Stimulated activated CD4-positive, alpha-beta T cell treated with anti-CD3 and anti-CD28 coated beads, TNF-alpha, amount 100 ng/mL, for 48 hours (primary cell): ENCODE data around the gene EFNA4.

ENCODE experiments used
- DNase-seq, 3 donors: peaks; one replicate each; pipeline ENCODE4 v3.0.0-alpha.2; 2020; ENCODE audit warnings: low read depth in 3 of 3

EFNA4 gene

DNA sequence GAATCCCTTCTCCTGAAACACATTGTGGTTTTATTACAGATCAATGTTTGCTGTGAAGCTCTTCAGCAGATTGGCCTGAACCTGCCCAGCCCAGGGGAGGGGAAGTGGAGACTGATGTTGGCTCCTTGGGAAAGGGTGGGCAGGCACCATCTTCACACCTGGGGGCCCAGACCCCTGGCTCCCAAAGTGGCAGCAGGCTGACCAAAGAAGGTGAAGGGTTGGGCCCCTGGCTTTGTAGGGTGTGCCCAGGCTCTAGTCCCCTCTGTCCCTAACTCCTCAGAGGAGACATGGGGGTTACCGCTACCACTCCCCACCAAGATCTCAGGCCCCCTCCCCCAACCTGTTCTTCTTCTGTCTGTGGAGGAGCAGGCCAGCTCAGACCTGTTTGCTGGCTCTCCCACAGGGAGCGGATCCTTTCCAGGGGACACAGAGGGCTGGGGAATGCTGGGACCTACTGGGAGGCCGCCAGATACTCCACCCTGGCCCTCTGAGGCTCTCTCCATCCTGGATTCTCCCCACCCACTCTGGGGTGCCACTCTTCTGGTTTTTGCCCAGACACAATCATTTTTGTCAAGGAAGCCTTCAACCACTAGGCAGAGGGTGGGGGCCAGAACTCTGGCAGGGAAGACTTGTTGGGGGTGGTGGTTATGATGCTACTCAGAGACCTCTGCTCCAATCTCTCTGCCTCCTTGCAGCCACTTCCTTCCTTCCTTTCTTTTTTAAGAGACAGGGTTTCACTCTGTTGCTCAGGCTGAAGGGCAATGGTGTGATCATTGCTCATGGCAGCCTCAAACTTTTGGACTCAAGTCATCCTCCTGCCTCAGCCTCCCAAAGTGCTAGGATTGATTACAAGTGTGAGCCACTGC, 10.1 kb downstream of the EFNA4 start:
- DNase-seq = no peak

DNA sequence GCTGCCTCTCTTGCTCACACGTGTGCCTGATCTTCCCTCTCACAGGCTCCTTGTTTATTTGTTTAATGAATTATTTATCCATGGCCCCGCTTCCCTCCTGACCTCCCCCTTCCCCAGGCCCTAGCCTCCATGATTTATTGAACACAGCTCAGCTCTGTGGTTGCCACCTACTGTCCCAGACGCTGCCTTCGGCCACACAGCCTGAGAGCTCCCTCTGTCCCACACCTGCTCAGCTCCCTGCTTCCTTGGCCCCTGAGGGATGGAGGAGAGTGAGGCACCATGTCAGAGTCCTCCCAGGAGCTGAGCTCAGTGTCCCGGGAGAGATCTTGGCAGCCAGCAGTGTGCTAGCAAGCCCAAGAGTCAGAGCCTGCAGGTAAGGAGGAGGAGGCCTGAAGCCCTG, 12.0 kb downstream of the EFNA4 start:
- DNase-seq = no peak

DNA sequence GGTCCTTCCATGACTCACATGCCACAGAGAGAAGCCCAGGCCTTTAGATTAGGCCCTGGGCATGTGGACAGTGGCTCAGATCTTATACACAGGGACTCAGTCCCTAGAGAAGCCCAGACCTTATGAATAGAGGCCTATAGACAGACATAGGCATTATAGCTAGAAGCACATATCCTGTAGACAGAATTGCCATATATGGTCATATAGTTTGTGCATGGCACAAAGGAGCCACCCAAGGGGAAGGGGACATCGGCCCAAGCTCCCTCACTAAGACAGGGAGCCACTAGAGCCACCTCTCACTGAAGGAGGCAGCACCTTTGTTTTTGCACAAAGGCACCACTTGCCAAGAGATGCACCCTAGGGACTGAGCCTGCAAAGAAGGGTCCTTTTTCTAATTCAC, 12.8 kb downstream of the EFNA4 start:
- no peak for DNase-seq

DNA sequence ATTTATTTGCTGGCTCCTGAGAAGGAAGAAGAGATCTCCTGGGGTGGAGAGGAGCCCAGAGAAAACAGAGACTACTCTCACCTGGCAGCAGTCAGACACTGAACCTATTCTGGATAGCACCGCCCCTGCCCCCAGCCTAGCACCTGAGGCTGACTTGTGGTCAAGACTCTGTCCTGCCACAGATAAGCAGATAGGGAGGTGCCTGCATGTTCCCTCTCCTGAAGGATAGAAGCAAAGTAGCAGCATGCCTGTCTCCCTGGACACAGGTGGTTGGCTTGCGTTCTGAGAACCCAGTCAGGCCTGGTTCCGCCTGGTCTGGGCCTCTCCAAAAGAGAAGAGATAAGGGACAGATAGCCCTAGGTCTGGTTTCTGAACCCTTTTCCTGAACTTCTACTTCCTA, 13.8 kb downstream of the EFNA4 start:
- DNase-seq = no peak

DNA sequence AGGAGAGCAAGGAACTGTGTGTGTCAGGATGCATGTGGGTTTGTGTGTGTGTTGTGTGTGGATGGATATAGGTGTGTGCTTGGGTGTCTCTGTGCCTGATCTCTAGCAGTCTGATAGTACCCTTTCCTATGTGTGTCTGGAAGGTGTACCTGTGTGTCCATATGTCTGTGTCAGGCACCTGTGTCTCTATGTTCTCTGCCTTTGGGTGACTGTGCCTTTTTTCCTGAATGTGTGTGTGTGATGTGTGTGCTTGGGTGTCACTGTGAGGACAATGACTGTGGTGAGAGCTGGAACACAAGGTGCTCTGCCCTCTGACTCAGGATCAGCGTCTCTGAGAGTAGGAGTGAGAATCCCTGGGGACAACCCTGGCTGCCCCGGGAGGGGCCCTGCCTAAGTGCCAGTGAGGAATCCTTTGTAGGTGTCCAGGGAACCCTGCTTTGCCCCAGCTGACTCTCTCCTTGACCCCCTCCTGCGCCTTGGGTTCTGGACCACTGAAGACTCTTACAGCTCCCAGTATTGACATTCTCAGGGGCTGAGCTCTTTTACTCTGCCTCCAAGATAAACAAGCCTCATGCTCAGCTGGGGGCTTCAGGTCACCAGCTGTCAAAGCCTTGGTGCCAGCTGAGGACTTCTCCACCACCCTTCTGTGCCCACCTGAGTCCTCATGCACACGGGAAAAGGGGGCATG, 14.4 kb downstream of the EFNA4 start:
- DNase-seq = no peak

DNA sequence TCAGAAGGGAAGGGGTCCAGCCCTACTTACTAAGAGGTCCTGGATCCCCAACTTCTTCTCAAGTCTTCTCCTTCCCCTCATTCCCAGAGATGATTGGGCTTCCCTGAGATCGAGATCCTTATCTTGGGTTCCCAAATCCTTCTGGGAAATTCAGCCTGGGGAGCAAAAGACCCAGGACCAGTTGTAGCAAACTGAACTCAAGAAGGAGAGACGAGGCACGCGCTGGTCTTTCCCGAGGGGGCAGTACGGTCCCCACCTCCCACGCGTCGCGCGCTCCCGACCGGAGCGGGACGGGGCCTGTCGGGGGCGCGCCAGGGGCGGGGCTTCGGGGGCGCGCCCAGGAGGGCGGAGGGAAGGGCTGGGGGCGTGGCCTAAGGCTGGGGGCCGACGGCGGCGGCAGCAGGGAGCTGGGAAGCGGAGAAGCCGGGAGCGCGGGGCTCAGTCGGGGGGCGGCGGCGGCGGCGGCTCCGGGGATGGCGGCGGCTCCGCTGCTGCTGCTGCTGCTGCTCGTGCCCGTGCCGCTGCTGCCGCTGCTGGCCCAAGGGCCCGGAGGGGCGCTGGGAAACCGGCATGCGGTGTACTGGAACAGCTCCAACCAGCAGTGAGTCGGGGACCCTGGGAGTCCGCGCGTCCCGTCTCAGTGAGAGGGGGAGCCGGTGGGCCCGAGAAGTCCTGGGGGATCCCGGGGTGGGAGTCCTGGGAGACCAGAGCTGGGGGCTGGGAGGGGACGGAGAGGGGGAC, 15.1 kb downstream of the EFNA4 start, which contains the start of gene EFNA3:
TSS of gene EFNA3 (plus strand) at position 369 of the 741 bp plus-strand sequence. CDS start at position 474, 105 bp downstream.
- DNase-seq = peak in 1 of 3 donors; percentile 63

DNA sequence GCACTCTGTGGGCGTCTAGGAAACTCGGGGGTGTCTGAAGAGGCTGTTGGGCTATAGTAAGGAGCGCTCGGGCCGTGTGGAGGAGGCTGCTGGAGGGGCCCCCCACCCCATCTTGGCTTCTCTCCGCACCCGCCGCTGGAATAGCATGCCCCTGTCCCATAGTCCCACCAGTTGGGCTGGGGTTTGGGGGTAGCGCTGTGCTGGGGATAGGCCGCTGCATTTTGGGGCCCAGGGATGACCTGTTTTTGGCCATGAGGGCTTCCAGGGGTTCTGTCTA, 15.6 kb downstream of the EFNA4 start:
- no peak for DNase-seq

DNA sequence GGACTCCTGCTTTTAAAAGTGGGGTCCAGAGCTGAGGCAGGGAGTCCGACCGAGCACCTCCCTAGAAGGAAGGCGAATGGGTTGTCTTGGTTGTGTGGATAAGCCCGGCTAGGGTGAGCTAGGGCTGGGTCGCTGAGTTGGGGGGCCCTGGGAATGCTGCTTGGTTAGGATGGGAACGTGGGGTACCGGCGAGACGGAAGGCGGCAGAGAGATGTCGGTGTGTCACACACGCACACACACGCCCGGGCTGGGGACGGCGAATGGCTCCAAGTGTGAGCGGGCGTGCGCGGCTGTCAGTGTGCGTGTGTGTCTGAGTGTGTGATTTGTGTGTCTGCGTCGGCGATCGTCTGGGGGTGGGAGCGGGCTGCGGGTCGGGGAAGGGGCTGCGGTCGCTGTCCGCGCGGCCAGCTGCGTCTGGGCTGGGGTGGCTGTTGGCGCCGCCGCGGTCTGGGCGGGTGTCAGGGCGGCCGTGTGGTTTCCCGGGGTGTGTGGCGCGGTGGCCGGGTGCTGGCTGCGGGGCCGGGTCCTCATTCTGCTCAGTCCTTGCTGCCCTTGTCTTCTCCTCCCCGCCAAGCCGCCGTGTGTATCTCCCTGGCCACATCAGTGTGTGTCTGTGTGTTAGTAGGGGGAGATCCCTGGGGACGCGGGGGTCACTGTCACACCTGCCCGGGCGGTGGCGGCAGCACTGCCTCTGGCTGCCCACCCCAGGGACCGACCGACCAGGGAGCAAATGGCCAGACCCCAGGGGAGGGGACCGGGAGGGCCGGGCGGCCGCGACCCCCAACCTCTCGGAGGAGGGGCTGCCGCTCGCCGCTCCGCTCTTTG, 16.2 kb downstream of the EFNA4 start:
- no peak for DNase-seq

DNA sequence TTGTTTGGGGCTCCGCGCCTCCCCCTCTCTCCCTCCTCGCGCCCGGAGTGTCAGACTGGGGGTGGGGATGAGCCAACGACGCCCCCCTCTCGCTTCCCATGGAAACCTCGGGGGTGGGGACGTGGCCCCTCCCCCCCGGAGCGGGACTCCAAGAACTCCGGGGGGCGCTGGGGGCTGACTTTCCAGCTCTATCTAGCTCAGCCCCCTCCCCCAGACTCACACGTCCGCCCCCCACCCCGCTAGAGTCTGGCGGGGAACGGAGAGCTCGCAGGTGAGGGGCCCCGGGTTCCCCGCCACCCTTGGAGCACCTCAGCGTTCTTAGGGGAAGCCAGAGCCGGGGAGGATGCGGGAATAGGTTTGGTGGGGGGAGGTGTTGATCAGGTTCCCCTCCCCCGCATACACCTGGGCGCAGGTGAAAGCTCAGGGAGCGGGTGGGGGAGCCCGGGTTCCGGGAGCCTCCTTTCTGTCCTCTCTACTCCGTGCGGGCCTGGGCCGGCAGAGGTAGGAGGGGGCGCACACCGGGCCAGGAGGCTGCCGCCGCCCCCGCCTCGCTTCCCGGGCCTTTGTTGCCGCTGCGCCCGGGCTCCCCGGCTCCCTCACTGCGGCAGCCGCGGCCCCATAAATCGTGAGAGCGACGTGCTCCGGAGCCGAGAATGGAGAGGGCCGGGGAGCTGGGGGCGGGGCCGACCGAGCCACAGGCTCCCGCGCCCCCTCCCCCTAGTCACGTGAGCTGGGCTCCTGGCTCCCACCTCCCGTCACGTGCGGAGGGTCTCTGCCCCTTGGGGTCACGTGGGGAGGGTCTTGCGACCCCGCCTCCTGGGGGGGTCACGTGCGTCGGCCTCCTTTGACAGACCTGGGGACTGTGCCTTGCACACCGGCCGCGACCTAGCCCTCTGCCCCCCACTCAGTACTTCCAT, 17.0 kb downstream of the EFNA4 start:
- no peak for DNase-seq

DNA sequence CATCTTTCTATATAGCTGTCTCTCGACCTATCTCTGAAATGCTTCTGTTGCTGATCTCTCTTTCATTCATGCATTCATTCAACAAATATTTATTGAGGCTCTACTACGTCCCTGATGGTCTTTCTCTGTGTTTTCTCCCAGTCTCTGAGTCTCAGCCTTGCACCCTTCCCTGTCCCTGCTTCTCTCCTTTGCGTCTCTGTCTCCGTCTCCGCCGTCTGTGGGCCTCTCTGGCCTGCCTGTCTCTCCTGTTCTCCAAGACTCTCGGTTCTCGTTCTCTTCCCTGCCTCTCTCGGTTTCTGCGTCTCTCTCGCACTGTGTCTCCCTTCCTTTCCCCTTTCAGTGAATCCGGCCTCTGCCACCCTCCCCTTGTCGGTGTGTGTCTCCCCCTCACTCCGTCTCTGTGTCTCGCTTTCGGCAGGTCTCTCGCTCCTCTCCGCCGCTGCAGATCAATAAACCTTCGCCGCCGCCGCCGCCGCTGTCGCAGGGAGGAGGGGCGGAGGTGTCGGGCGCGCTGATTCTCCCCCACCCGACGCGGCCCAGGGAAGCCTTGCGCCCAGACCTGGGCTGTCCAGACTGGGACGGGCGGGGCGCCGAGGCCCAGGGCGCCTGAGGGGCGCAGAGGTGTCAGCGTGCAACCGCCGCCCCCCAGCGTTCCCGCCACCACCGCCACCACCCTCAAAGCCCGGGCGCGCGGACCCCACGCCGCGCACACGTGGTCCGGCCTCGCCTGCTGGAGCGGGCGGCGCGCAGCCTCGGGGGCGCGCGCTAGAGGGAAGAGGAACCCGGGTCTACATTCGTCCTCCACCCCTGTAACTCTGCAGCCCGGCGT, 18.1 kb downstream of the EFNA4 start:
- no peak for DNase-seq

DNA sequence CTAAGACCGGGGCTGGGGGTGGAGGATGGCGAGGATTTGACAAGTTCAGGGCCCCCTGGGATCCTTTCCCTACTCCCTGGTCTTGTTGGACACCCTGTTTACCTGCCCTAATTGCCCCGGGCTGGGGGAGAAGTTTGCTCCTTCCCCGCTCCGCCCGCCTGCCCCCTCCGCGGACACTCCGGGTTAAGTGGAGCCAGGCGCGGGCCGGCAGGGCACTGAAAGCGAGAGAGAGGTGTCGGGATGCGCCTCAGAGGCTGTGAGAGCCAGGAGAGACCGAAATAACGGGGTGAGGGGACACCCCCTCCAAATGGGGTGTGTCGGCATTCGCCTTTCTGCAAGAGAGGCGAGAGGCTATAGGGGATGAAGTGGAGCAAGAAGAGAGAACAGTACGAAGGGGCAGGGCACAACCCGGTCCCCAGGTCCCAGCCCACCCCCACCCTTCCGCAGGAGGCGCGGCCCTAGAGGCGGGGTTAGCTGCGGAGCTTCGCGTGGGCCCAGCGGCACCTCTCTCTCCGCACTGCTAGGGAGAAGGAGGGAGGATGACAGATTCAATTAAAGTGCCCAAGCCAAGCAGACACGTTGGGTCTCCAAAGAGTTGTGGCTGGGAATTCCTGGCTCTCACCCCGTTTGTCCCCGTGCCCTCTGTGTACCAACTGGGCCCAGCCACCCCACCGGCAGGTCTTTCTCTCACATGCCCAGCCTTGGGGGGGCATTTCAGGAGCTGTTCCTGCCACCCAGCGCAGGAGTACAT, 18.9 kb downstream of the EFNA4 start:
- DNase-seq = no peak

DNA sequence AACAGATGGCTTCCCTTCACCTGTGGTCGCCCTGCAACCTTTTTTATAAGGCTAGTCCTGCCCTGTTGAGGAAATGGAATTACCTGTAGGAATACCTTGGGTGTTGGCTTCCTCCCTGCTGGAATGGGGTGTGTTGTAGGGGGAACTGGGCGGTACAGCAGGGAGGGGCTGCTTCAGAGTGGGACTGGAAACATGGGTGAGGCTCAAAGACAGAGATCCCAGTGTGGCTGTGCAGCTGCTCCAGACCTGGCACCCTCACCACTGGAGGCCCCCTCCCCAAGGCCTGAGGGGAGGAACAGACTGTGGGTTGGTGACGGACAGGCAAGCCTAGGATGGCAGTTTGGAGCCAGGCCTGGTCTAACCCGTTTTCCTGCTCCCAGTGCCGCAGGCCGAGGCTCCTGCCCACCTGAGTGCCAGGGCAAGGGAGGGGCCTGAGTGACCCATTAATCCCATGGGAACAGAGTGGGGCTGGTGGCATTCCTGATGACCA, 19.6 kb downstream of the EFNA4 start:
- DNase-seq = no peak

DNA sequence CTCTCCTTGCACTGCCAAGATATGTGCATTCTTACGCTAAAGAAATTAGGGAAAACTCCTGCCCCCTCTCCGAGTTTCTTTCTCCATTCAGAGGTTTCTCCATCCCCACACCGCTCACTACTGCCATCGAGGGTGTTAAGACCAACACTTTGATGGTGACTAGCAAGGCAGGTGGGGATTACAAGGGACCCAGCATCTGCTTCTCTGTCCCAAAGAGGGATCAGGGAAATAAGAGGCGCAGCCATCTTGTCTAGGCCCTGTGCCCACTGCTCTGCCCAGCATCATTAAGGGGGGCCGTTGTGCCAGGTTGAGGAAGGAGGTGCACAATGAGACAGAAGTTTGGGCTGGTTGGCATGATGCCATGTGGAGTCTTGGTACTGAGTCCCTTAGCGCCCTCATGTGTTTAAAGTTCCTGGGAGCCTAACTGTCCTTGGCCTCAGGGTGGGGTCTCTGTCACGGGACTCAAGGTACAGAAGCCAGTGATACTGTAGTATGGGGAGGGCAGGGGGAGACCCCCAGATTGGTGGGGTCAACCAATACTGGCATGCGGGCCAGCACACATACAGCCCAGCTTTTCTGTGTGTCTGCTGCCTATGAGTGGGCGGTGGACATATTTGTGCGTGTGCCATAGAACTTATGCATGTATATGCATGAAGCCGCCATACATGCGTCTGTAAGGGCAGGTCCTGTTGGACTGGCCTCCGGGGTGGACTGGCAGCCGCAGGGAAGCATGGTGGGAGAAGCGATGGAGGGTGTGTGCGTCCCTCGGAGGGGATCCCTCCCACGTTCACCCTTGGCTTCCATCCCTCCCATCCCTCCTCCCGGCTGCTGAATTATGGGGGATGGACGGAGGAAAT, 20.6 kb downstream of the EFNA4 start:
- DNase-seq = no peak

DNA sequence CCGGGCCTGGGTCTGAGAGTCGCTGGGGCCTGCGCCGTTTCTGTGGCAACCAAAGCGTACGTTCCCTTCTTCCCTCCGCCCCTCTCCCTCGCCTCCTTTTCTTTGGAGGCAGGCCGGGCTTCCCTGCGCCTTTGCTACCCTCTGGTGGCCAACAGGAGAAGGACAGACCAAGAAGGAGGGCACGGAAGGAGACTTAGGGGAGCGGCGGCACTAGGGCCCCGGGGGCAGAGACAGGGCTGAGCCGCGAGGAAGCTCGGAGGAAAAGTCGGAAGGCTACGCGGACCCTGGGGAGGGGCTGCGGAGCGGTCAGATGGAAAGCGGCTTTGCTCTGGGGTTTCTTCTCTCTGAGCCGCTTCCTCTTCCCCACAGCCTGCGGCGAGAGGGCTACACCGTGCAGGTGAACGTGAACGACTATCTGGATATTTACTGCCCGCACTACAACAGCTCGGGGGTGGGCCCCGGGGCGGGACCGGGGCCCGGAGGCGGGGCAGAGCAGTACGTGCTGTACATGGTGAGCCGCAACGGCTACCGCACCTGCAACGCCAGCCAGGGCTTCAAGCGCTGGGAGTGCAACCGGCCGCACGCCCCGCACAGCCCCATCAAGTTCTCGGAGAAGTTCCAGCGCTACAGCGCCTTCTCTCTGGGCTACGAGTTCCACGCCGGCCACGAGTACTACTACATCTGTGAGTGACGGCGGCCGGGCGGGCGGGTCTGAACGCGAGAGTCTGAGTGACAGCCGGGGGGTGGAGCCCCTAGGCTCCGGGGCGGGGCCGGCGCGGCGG, 21.4 kb downstream of the EFNA4 start:
- DNase-seq = peak; percentile 83 to 94 (median 84)

DNA sequence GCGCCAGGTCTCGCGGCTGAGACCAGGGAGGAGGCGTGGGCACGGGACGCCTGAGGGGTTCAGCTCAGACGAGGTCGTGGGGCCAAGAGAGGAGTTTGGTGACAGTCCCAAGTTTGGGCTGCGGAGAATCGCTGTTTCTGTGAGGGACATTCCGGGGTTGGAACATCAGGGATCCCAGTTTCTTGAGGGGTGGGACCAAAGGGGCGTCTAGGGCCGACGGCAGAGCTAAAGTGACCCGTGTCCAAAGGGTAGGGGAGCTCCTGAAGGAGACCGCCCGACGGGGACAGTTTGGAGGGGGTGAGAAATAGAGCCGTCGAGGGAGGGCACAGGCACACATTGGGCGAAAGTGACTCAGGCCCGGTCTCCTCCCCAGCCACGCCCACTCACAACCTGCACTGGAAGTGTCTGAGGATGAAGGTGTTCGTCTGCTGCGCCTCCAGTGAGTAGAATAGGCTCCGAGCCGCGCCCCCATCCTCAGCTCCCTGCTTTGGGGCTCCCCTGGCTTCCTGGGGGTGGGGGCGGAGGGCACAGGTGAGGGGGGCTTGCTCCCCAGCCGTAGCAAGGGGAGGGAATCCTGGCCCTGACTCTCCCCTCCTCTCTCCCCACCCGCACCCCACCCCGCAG, 22.1 kb downstream of the EFNA4 start:
- DNase-seq = peak; percentile 50 to 82 (median 77)

DNA sequence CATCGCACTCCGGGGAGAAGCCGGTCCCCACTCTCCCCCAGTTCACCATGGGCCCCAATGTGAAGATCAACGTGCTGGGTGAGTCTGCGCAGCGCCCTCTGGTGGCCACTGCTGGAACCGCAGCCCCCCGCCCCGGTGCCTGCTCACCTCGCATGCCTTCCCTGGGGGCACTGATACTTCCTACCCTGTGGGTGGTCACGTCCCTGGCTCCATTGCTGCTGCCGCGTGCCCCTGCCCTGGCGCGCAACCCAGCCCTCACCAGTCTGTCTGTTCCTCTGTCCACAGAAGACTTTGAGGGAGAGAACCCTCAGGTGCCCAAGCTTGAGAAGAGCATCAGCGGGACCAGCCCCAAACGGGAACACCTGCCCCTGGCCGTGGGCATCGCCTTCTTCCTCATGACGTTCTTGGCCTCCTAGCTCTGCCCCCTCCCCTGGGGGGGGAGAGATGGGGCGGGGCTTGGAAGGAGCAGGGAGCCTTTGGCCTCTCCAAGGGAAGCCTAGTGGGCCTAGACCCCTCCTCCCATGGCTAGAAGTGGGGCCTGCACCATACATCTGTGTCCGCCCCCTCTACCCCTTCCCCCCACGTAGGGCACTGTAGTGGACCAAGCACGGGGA, 22.7 kb downstream of the EFNA4 start:
- peak; percentile 68 to 70 (median 69) for DNase-seq
